Heart left ventricle (tissue), 13 donors: Measurements from ENCODE around the gene NLRP9.
"Not testable (repeated sequence)": the region's sequence is repeated elsewhere in the genome, so short reads cannot be mapped to it uniquely, and the experiment has no call there.

ENCODE experiments used
- CTCF ChIP-seq, 12 donors: fragments of 200-600 bp; sonication (generic) in 4 of 12; IDR thresholded peaks; one replicate each; pipeline versions ENCODE4 v1.5.0 to v1.8.0; 2018 to 2022; ENCODE audit warnings: antibody characterized with exemption in 12 of 12, mild to moderate bottlenecking in 5 of 12
- POLR2A ChIP-seq, 2 donors: fragments of 450-650 bp; IDR thresholded peaks; one replicate each; pipeline ENCODE4 v1.6.1; 2017; ENCODE audit warnings: antibody characterized with exemption in 2 of 2, mild to moderate bottlenecking in 2 of 2, moderate library complexity in 2 of 2
- donor health status: ischemic (EF 13 %, LVEDD 7.1; RV severe dilation, severe dysfunction).
- donor health status: DM: no; HTN: yes; CAD: no.
- donor health status: DM: no; HTN: no; CAD: no.
- donor health status: ischemic (EF 25% LVEDD 6.9; RV normal size, moderate dysfunction).
- donor health status: ischemic (EF 25% LVEDD 5.7; RV mildly dilated, moderate dysfunction).
- donor health status: ischemic (EF 35%, LVEDD 5.7; RV mildly dilated, moderate dysfunction).
- donor health status: nonischemic (EF 11% LVEDD 7.7; RV severe dilation, severe dysfunction).
- donor health status: DM: yes; HTN: yes; CAD: no.
- donor health status: PGD.
- donor health status: ischemic (EF 29% LVEDD 5.4; RV normal size, mild dysfunction).
- donor health status: nonischemic (EF 23%, LVEDD 6.1; RV moderate dilation, normal function).

- TF ChIP-seq CTCF, POLR2A (IDR thresholded peaks at IDR 0.05): not testable (repeated sequence)
These were observed 18.6 kb upstream of the NLRP9 start for GRCh38 chr19:55756808-55757207.
